ENCODE results near the gene CARD11.

The CARD11 gene

GRCh38 chr7:2984091-2984490 is 59.6 kb downstream of the CARD11 start:
- TF ChIP-seq EZH2phosphoT487 (IDR thresholded peaks at IDR 0.05; ENCODE audit: borderline replicate concordance) (no peak), CTCF (conservative IDR thresholded peaks at IDR 0.05; ENCODE audit: low read length) (no peak)
- Histone ChIP-seq H3K9ac (ENCODE audit: low read depth, low read length, poor library complexity, severe bottlenecking) (no peak overlapping the region), H3K79me2 (ENCODE audit: insufficient read depth, low read length) (no peaks in the 10 kb centered on the region; the same call in 1 of the 2 replicates), H4K20me1 (ENCODE audit: insufficient read depth, low read length, poor library complexity, severe bottlenecking) (no peaks in the 10 kb centered on the region), H3K27me3 (ENCODE audit: insufficient read depth, low read length, poor library complexity, severe bottlenecking) (no peaks in the 10 kb centered on the region), H3F3A (ENCODE audit: low read depth) (no peaks in the 10 kb centered on the region), H3K36me3 (ENCODE audit: insufficient read depth, low read length) (peaks cover 5% of the 10 kb centered on the region; the same call in 1 of the 2 replicates), H3K4me1 (ENCODE audit: insufficient read depth, low read length, poor library complexity, severe bottlenecking) (no peaks in the 10 kb centered on the region), H3K4me3 (ENCODE audit: low read length, poor library complexity, severe bottlenecking) (no peak overlapping the region), H3K9me3 (ENCODE audit: insufficient read depth, low read depth, low read length) (peaks cover under 1% of the 10 kb centered on the region; the same call in 1 of the 2 replicates), H2AFZ (ENCODE audit: low read length) (no peak overlapping the region), H3K9me2 (replicated peaks; ENCODE audit: low read depth, low read length) (no peaks in the 10 kb centered on the region), H3K4me2 (ENCODE audit: low read depth, low read length, poor library complexity, severe bottlenecking) (no peak overlapping the region)

GRCh38 chr7:2983586-2983985 is 60.1 kb downstream of the CARD11 start:
- H3K27me3 ChIP-seq (ENCODE audit: insufficient read depth, low read length, poor library complexity, severe bottlenecking): no peaks in the 10 kb centered on the region
- H3K4me2 ChIP-seq (ENCODE audit: low read depth, low read length, poor library complexity, severe bottlenecking): no peak overlapping the region
- no peak for TF ChIP-seq CTCF (conservative IDR thresholded peaks at IDR 0.05; ENCODE audit: low read length)
- TF ChIP-seq EZH2phosphoT487 (IDR thresholded peaks at IDR 0.05; ENCODE audit: borderline replicate concordance): no peak
- no peaks in the 10 kb centered on the region for H3K4me1 ChIP-seq (ENCODE audit: insufficient read depth, low read length, poor library complexity, severe bottlenecking)
- H3K36me3 ChIP-seq (ENCODE audit: insufficient read depth, low read length): peaks cover 5% of the 10 kb centered on the region; the same call in 1 of the 2 replicates
- no peaks in the 10 kb centered on the region for H3F3A ChIP-seq (ENCODE audit: low read depth)
- no peaks in the 10 kb centered on the region for H4K20me1 ChIP-seq (ENCODE audit: insufficient read depth, low read length, poor library complexity, severe bottlenecking)
- H3K9me3 ChIP-seq (ENCODE audit: insufficient read depth, low read depth, low read length): no peaks in the 10 kb centered on the region
- H3K9me2 ChIP-seq (replicated peaks; ENCODE audit: low read depth, low read length): no peaks in the 10 kb centered on the region
- H3K9ac ChIP-seq (ENCODE audit: low read depth, low read length, poor library complexity, severe bottlenecking): no peak overlapping the region
- no peak overlapping the region for H3K4me3 ChIP-seq (ENCODE audit: low read length, poor library complexity, severe bottlenecking)
- no peak overlapping the region for H2AFZ ChIP-seq (ENCODE audit: low read length)
- H3K79me2 ChIP-seq (ENCODE audit: insufficient read depth, low read length): no peaks in the 10 kb centered on the region; the same call in 1 of the 2 replicates

GRCh38 chr7:2982831-2983230 is 60.8 kb downstream of the CARD11 start:
- Histone ChIP-seq H3F3A (ENCODE audit: low read depth) (no peaks in the 10 kb centered on the region), H3K9me2 (replicated peaks; ENCODE audit: low read depth, low read length) (no peaks in the 10 kb centered on the region), H3K4me1 (ENCODE audit: insufficient read depth, low read length, poor library complexity, severe bottlenecking) (no peaks in the 10 kb centered on the region), H3K27me3 (ENCODE audit: insufficient read depth, low read length, poor library complexity, severe bottlenecking) (no peaks in the 10 kb centered on the region), H3K79me2 (ENCODE audit: insufficient read depth, low read length) (no peaks in the 10 kb centered on the region; the same call in 1 of the 2 replicates), H2AFZ (ENCODE audit: low read length) (no peak overlapping the region), H4K20me1 (ENCODE audit: insufficient read depth, low read length, poor library complexity, severe bottlenecking) (no peaks in the 10 kb centered on the region), H3K4me3 (ENCODE audit: low read length, poor library complexity, severe bottlenecking) (no peak overlapping the region), H3K9ac (ENCODE audit: low read depth, low read length, poor library complexity, severe bottlenecking) (no peak overlapping the region), H3K4me2 (ENCODE audit: low read depth, low read length, poor library complexity, severe bottlenecking) (no peak overlapping the region), H3K36me3 (ENCODE audit: insufficient read depth, low read length) (peaks cover 5% of the 10 kb centered on the region; the same call in 1 of the 2 replicates), H3K9me3 (ENCODE audit: insufficient read depth, low read depth, low read length) (no peaks in the 10 kb centered on the region)
- TF ChIP-seq CTCF (conservative IDR thresholded peaks at IDR 0.05; ENCODE audit: low read length) (no peak), EZH2phosphoT487 (IDR thresholded peaks at IDR 0.05; ENCODE audit: borderline replicate concordance) (no peak)
